Measurements from ENCODE around the gene TMCO2.

TMCO2 gene

GRCh38 chr1:40266786-40267535 lies 19.2 kb downstream of the TMCO2 start:
- no peak overlapping the region for H3K4me3 ChIP-seq (ENCODE audit: low read length)
- TF ChIP-seq CTCF (conservative IDR thresholded peaks at IDR 0.05; ENCODE audit: low read depth, low read length) = no peak
- DNase-seq (ENCODE audit: low read depth) = no peak

- TF ChIP-seq CTCF (conservative IDR thresholded peaks at IDR 0.05; ENCODE audit: low read depth, low read length) = no peak
- peak; percentile 91 for DNase-seq (ENCODE audit: low read depth)
- no peak overlapping the region for H3K4me3 ChIP-seq (ENCODE audit: low read length)
Measured at GRCh38 chr1:40267767-40268187, 20.0 kb downstream of the TMCO2 start.

- TF ChIP-seq CTCF (conservative IDR thresholded peaks at IDR 0.05; ENCODE audit: low read depth, low read length) = no peak
- DNase-seq (ENCODE audit: low read depth) = no peak
- no peak overlapping the region for H3K4me3 ChIP-seq (ENCODE audit: low read length)
Measured at GRCh38 chr1:40268211-40268610, 20.5 kb downstream of the TMCO2 start.

- no peak overlapping the region for H3K4me3 ChIP-seq (ENCODE audit: low read length)
- TF ChIP-seq CTCF (conservative IDR thresholded peaks at IDR 0.05; ENCODE audit: low read depth, low read length) = no peak
- DNase-seq (ENCODE audit: low read depth) = no peak
Measured at GRCh38 chr1:40270152-40270834, 22.6 kb downstream of the TMCO2 start.

- TF ChIP-seq CTCF (conservative IDR thresholded peaks at IDR 0.05; ENCODE audit: low read depth, low read length) = no peak
- DNase-seq (ENCODE audit: low read depth) = no peak
- no peak overlapping the region for H3K4me3 ChIP-seq (ENCODE audit: low read length)
Measured at GRCh38 chr1:40272653-40273213, 25.0 kb downstream of the TMCO2 start.

GRCh38 chr1:40273547-40274166 lies 25.9 kb downstream of the TMCO2 start:
- H3K4me3 ChIP-seq (ENCODE audit: low read length) = no peak overlapping the region
- TF ChIP-seq CTCF (conservative IDR thresholded peaks at IDR 0.05; ENCODE audit: low read depth, low read length) = no peak
- DNase-seq (ENCODE audit: low read depth) = no peak

Data from retinal pigment epithelial cell (primary cell).